Neural cell (in vitro differentiated cells): ENCODE measurements around the gene IP6K1. TPM values are rescaled to one million over a fixed set of nuclear protein-coding genes. Genes with fewer than 3 reads are reported as not detected.
"Not testable (repeated sequence)": the region's sequence is repeated elsewhere in the genome, so short reads cannot be mapped to it uniquely, and the experiment has no call there.

Experiments used
- H2AFZ ChIP-seq: fragments of 200-600, 300-800 bp; sonication (generic), shearing (Covaris generic); 2 replicates; pipeline ENCODE4 v1.6.0; 2014; ENCODE audit warnings: low read depth, mild to moderate bottlenecking, antibody characterized with exemption, low read length, moderate library complexity
- H3F3A ChIP-seq: fragments of 200-600 bp; shearing (Covaris generic); 2 replicates; pipeline ENCODE4 v1.6.1; 2016; ENCODE audit warnings: mild to moderate bottlenecking, moderate library complexity, mixed read lengths, antibody characterized with exemption, low read length; ENCODE audit not compliant: insufficient read depth, poor library complexity, severe bottlenecking
- H3K27ac ChIP-seq: fragments of 200-600, 300-800 bp; sonication (generic), shearing (Covaris generic); 2 replicates; pipeline ENCODE4 v1.5.1; 2014; ENCODE audit warnings: mild to moderate bottlenecking, low read length, moderate library complexity
- H3K27me3 ChIP-seq: fragments of 300-800, 200-600 bp; sonication (generic), shearing (Covaris generic); 2 replicates; pipeline ENCODE4 v1.6.0; 2014; ENCODE audit warnings: mild to moderate bottlenecking, low read depth, low read length, moderate library complexity; ENCODE audit not compliant: insufficient read depth
- H3K36me3 ChIP-seq: fragments of 300-800, 200-600 bp; sonication (generic), shearing (Covaris generic); 2 replicates; pipeline ENCODE4 v1.5.1; 2014; ENCODE audit warnings: mild to moderate bottlenecking, antibody characterized with exemption, low read length, moderate library complexity; ENCODE audit not compliant: insufficient read depth
- H3K4me2 ChIP-seq: fragments of 300-800, 200-600 bp; sonication (generic), shearing (Covaris generic); 2 replicates; pipeline ENCODE4 v1.6.0; 2014; ENCODE audit warnings: mild to moderate bottlenecking, low read length
- H3K4me3 ChIP-seq: fragments of 300-800, 200-600 bp; sonication (generic), shearing (Covaris generic); 2 replicates; pipeline ENCODE4 v1.5.1; 2014; ENCODE audit warnings: mild to moderate bottlenecking, low read length, moderate library complexity
- H3K79me2 ChIP-seq: fragments of 200-600 bp; shearing (Covaris generic); replicated peaks from 2 replicates; pipeline ENCODE4 v1.6.0; 2014; ENCODE audit warnings: mild to moderate bottlenecking, low read length, moderate library complexity; ENCODE audit not compliant: insufficient read depth
- H3K9ac ChIP-seq: fragments of 300-800, 200-600 bp; sonication (generic), shearing (Covaris generic); 2 replicates; pipeline ENCODE4 v1.6.1; 2016; ENCODE audit warnings: mild to moderate bottlenecking, low read length, mixed read lengths
- H3K9me2 ChIP-seq: fragments of 200-600 bp; shearing (Covaris generic); 2 replicates; pipeline ENCODE4 v1.6.1; 2016; ENCODE audit warnings: mild to moderate bottlenecking, low read length, mixed read lengths; ENCODE audit not compliant: insufficient read depth
- H3K9me3 ChIP-seq: fragments of 200-600, 300-800 bp; sonication (generic), shearing (Covaris generic); 2 replicates; pipeline ENCODE4 v1.6.1; 2016; ENCODE audit warnings: mild to moderate bottlenecking, mixed run types, low read length, moderate library complexity, mixed read lengths
- H4K20me1 ChIP-seq: fragments of 200-600 bp; shearing (Covaris generic); 2 replicates; pipeline ENCODE4 v1.6.1; 2016; ENCODE audit warnings: mild to moderate bottlenecking, mixed run types; ENCODE audit not compliant: insufficient read depth
- EP300 ChIP-seq: fragments of 450-650 bp; conservative IDR thresholded peaks from 2 replicates; pipeline ENCODE4 v1.6.1; 2014; ENCODE audit warnings: antibody characterized with exemption, mild to moderate bottlenecking, moderate library complexity; ENCODE audit not compliant: poor library complexity, severe bottlenecking
- EZH2 ChIP-seq: fragments of 200-600, 300-800 bp; shearing (Covaris generic), sonication (generic); IDR thresholded peaks from 2 replicates; pipeline ENCODE4 v1.6.1; 2014; ENCODE audit warnings: antibody characterized with exemption, low read length, borderline replicate concordance, mild to moderate bottlenecking; ENCODE audit not compliant: insufficient read depth, poor library complexity, severe bottlenecking
- MXI1 ChIP-seq: fragments of 450-650 bp; conservative IDR thresholded peaks from 2 replicates; pipeline ENCODE4 v1.6.1; 2014; ENCODE audit warnings: antibody characterized with exemption, mild to moderate bottlenecking; ENCODE audit not compliant: poor library complexity, severe bottlenecking
- POLR2AphosphoS5 ChIP-seq: IDR thresholded peaks from 2 replicates; pipeline ENCODE4 v1.6.1; 2012
- RAD21 ChIP-seq: fragments of 450-650 bp; conservative IDR thresholded peaks from 2 replicates; pipeline ENCODE4 v1.6.1; 2014; ENCODE audit warnings: antibody characterized with exemption, mild to moderate bottlenecking, moderate library complexity
- SMC3 ChIP-seq: fragments of 450-650 bp; conservative IDR thresholded peaks from 2 replicates; pipeline ENCODE4 v1.6.1; 2014; ENCODE audit warnings: antibody characterized with exemption, mild to moderate bottlenecking, moderate library complexity; ENCODE audit not compliant: poor library complexity
- TAF1 ChIP-seq: IDR thresholded peaks from 2 replicates; pipeline ENCODE4 v1.6.1; 2012; ENCODE audit warnings: low read depth
- polyA plus RNA-seq: library from polyadenylated mRNA; depleted of rRNA; stranded (reverse); fragments of >200 nt; gene quantifications from 2 replicates; pipeline ENCODE4 v1.2.3, GENCODE V29; 2014
- TF ChIP-seq, protein P1 (sequence below): IDR thresholded peaks from 2 replicates; pipeline ENCODE4 v1.6.1; 2012; ENCODE audit warnings: borderline replicate concordance
- TF ChIP-seq, protein P2 (sequence below): fragments of 450-650 bp; IDR thresholded peaks from 2 replicates; pipeline ENCODE4 v1.5.1; 2014; ENCODE audit warnings: antibody characterized with exemption, mild to moderate bottlenecking, moderate library complexity; ENCODE audit not compliant: poor library complexity, severe bottlenecking

Gene IP6K1
- polyA plus RNA-seq, 1 donor from 2014 or later: 52.7 TPM

- H3K36me3 ChIP-seq: no peaks in the 10 kb centered on the region
- H4K20me1 ChIP-seq: no peaks in the 10 kb centered on the region
- no peaks in the 10 kb centered on the region for H3F3A ChIP-seq
- no peak overlapping the region for H3K4me3 ChIP-seq
- no peak for TF ChIP-seq MXI1
- TF ChIP-seq SMC3: no peak
- TF ChIP-seq EP300: no peak
- no peak for TF ChIP-seq TAF1
- TF ChIP-seq, protein P1, sequence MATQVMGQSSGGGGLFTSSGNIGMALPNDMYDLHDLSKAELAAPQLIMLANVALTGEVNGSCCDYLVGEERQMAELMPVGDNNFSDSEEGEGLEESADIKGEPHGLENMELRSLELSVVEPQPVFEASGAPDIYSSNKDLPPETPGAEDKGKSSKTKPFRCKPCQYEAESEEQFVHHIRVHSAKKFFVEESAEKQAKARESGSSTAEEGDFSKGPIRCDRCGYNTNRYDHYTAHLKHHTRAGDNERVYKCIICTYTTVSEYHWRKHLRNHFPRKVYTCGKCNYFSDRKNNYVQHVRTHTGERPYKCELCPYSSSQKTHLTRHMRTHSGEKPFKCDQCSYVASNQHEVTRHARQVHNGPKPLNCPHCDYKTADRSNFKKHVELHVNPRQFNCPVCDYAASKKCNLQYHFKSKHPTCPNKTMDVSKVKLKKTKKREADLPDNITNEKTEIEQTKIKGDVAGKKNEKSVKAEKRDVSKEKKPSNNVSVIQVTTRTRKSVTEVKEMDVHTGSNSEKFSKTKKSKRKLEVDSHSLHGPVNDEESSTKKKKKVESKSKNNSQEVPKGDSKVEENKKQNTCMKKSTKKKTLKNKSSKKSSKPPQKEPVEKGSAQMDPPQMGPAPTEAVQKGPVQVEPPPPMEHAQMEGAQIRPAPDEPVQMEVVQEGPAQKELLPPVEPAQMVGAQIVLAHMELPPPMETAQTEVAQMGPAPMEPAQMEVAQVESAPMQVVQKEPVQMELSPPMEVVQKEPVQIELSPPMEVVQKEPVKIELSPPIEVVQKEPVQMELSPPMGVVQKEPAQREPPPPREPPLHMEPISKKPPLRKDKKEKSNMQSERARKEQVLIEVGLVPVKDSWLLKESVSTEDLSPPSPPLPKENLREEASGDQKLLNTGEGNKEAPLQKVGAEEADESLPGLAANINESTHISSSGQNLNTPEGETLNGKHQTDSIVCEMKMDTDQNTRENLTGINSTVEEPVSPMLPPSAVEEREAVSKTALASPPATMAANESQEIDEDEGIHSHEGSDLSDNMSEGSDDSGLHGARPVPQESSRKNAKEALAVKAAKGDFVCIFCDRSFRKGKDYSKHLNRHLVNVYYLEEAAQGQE: no peak
- TF ChIP-seq, protein P2, sequence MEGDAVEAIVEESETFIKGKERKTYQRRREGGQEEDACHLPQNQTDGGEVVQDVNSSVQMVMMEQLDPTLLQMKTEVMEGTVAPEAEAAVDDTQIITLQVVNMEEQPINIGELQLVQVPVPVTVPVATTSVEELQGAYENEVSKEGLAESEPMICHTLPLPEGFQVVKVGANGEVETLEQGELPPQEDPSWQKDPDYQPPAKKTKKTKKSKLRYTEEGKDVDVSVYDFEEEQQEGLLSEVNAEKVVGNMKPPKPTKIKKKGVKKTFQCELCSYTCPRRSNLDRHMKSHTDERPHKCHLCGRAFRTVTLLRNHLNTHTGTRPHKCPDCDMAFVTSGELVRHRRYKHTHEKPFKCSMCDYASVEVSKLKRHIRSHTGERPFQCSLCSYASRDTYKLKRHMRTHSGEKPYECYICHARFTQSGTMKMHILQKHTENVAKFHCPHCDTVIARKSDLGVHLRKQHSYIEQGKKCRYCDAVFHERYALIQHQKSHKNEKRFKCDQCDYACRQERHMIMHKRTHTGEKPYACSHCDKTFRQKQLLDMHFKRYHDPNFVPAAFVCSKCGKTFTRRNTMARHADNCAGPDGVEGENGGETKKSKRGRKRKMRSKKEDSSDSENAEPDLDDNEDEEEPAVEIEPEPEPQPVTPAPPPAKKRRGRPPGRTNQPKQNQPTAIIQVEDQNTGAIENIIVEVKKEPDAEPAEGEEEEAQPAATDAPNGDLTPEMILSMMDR: no peak
- no peak for TF ChIP-seq POLR2AphosphoS5
- no peak for TF ChIP-seq EZH2
- TF ChIP-seq RAD21: no peak
- no peak overlapping the region for H3K9ac ChIP-seq
- no peaks in the 10 kb centered on the region for H3K79me2 ChIP-seq
- H2AFZ ChIP-seq: no peak overlapping the region
- H3K9me2 ChIP-seq: no peaks in the 10 kb centered on the region
- H3K4me2 ChIP-seq: no peak overlapping the region
- no peaks in the 10 kb centered on the region for H3K9me3 ChIP-seq
- H3K27ac ChIP-seq: no peak overlapping the region
- no peaks in the 10 kb centered on the region for H3K27me3 ChIP-seq
Observed at GRCh38 chr3:49699281-49699979, 86.9 kb downstream of the IP6K1 start.

- not testable (repeated sequence) for H3K4me3 ChIP-seq, H3K36me3 ChIP-seq, H3F3A ChIP-seq, H3K4me2 ChIP-seq, H3K79me2 ChIP-seq, H4K20me1 ChIP-seq, H2AFZ ChIP-seq, H3K9me2 ChIP-seq, H3K9ac ChIP-seq, H3K27me3 ChIP-seq, H3K9me3 ChIP-seq, H3K27ac ChIP-seq
Observed at GRCh38 chr3:49695350-49696015, 90.9 kb downstream of the IP6K1 start.

DNA sequence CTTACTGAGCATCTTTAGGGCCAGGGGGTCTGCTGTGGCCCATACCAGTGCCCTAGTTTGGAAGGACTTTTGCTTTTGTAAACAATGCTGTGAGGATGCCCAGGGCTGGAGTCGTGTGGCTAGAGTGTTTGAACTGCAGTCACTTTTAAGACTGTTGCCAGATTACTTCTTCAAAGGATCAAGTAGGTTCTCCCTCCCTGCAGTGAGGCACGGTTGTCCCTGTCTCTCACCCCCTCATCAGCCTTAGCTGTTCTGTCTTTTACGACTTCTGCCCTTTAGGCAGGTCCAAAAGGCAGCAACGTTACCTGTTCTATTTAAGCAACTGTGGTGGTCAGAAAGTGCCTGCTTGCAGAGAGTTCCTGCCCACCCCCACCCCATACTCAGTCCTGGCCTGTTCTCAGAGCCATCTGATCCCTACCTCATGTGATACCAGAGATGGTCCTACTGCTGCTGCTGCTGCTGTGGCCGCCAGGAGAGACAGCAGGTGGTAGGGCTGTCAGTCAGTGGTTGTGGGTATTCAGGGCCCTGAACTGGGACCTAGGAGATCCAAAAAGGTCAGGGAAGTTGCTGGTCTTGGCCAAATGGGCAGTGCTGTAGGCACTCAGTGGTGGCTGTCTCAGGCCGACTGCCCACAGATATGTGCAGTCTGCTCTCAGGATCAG is 91.8 kb downstream of the IP6K1 start:
- not testable (repeated sequence) for H3K27ac ChIP-seq, H3K9me2 ChIP-seq, H3K36me3 ChIP-seq, H3K4me2 ChIP-seq, H3F3A ChIP-seq, H3K27me3 ChIP-seq, H4K20me1 ChIP-seq, H3K9me3 ChIP-seq, H2AFZ ChIP-seq, H3K79me2 ChIP-seq, H3K9ac ChIP-seq, H3K4me3 ChIP-seq

DNA sequence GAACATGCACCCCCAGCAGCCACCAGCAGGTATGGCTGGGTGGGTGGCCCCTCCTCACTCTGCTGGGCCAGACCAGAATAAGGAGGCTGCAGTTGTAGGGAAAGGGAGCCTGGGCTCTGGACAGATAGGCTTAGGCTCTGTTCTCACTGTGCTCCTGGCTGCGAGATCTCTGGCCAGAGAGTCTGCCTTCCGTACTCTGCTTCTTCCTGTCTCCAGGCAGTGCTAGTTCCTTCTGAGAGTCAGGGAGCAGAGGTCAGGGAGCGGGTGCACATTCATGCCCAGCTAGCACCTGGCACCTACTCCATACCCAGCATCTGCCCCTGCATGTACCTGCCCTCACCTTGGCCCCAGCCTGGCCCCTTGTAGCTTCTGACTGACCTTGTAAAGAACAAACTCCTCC is 94.9 kb downstream of the IP6K1 start:
- not testable (repeated sequence) for H3K36me3 ChIP-seq, H3K9me2 ChIP-seq, H3K9me3 ChIP-seq, H3K27ac ChIP-seq, H3K4me2 ChIP-seq, H3K4me3 ChIP-seq, H2AFZ ChIP-seq, H3F3A ChIP-seq, H3K9ac ChIP-seq, H3K79me2 ChIP-seq, H3K27me3 ChIP-seq, H4K20me1 ChIP-seq

DNA sequence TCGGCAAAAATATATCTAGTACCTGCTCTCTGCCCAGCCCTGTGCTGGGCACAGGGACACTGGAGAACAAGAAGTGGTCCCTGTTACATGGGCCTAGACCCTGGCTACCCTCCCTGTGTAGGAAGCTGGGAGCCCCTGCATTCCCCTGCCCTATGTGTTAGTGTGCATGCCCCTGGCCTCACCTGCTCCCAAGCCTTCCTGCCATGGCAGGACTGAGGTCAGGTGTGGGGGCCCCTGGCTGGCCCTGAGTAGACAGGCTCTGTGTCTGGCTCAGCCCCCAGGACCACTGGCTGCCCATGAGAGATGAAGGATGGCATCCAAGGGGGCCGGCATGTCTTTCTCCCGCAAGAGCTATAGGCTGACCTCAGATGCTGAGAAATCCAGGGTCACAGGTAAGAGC is 95.5 kb downstream of the IP6K1 start:
- H3K36me3 ChIP-seq, H3K27ac ChIP-seq, H2AFZ ChIP-seq, H3K27me3 ChIP-seq, H3F3A ChIP-seq, H3K9me3 ChIP-seq, H3K9me2 ChIP-seq, H3K79me2 ChIP-seq, H4K20me1 ChIP-seq, H3K9ac ChIP-seq, H3K4me2 ChIP-seq: not testable (repeated sequence)
- peak overlapping the region; percentile 86 for H3K4me3 ChIP-seq
